Left lung (tissue), 10 donors: ENCODE data around the gene POLE3. TPM values are rescaled to one million over a fixed set of nuclear protein-coding genes. Genes with fewer than 3 reads are reported as not detected.

Experiments
- ATAC-seq: fragments of 200-7000 bp; cut with Tn5 transposase; one replicate; pipeline ENCODE4 v1.9.1; 2020; ENCODE audit warnings: moderate library complexity
- DNase-seq, 4 donors: peaks; one replicate each; pipeline ENCODE4 v3.0.0-alpha.2; 2013 to 2020
- H3K27ac ChIP-seq, 2 donors: fragments of 200-600 bp; sonication (generic) in 1 of 2; one replicate each; pipeline versions ENCODE4 v1.5.0 to v1.8.0; 2020 to 2021
- H3K27me3 ChIP-seq, 2 donors: fragments of 200-600 bp; sonication (generic) in 1 of 2; one replicate each; pipeline versions ENCODE4 v1.5.0 to v1.8.0; 2020 to 2021
- H3K36me3 ChIP-seq, 2 donors: fragments of 200-600 bp; sonication (generic) in 1 of 2; one replicate each; pipeline versions ENCODE4 v1.5.0 to v1.8.0; 2020 to 2021
- H3K4me1 ChIP-seq, 2 donors: fragments of 200-600 bp; one replicate each; pipeline ENCODE4 v1.8.0; 2021
- H3K4me3 ChIP-seq, 2 donors: fragments of 200-600 bp; sonication (generic) in 1 of 2; one replicate each; pipeline versions ENCODE4 v1.5.0 to v1.8.0; 2020 to 2021; ENCODE audit warnings: mild to moderate bottlenecking in 1 of 2
- H3K9me3 ChIP-seq, 2 donors: fragments of 200-600 bp; sonication (generic) in 1 of 2; one replicate each; pipeline versions ENCODE4 v1.5.0 to v1.8.0; 2020 to 2021
- CTCF ChIP-seq, 2 donors: fragments of 200-600 bp; sonication (generic) in 1 of 2; IDR thresholded peaks; one replicate each; pipeline versions ENCODE4 v1.5.0 to v1.8.0; 2021; ENCODE audit warnings: antibody characterized with exemption in 2 of 2
- intact Hi-C, 2 donors: fragments of 100-400 bp; cut with DNase I; formaldehyde crosslinking; loops; one replicate each; pipeline versions ENCODE4 v1.11.2 to v1.14.2; 2022
- polyA plus RNA-seq, 6 donors: library from polyadenylated mRNA; unstranded; fragments of 120-200 nt; gene quantifications; one replicate each; pipeline ENCODE4 v1.2.1, GENCODE V29; 2013; ENCODE audit not compliant: insufficient read length in 6 of 6
- total RNA-seq, 2 donors: library from RNA; stranded (reverse); fragmentation: NEBNext Ultra II Directional; extraction: Animal tissue kit (Norgen Biotek cat#: 25700); gene quantifications; one replicate each; pipeline ENCODE4 v1.2.1, GENCODE V29; 2021
- donor health status: DM: no; HTN: yes; CAD: no.
- donor health status: DM: no; HTN: no; CAD: no.

POLE3 gene
- total and polyA plus RNA-seq, 8 donors: 24.1 to 69.0 (median 64.5) TPM

GRCh38 chr9:113364951-113365350 is 45.5 kb downstream of the POLE3 start:
- DNase-seq (no peak), ATAC-seq (no peak)
- H3K9me3 ChIP-seq: no peaks in the 10 kb centered on the region
- TF ChIP-seq CTCF (IDR thresholded peaks at IDR 0.05): no peak
- no peaks in the 10 kb centered on the region for H3K27me3 ChIP-seq
- H3K36me3 ChIP-seq: no peaks in the 10 kb centered on the region
- H3K27ac ChIP-seq: no peak overlapping the region
- no peak overlapping the region for H3K4me3 ChIP-seq
- intact Hi-C loops: no loop called here
- peaks cover 0 to 7% of the 10 kb centered on the region in 2 donors for H3K4me1 ChIP-seq

- Histone ChIP-seq H3K36me3 (no peaks in the 10 kb centered on the region), H3K4me1 (peaks cover 0 to 7% of the 10 kb centered on the region in 2 donors), H3K9me3 (no peaks in the 10 kb centered on the region), H3K27ac (no peak overlapping the region), H3K27me3 (no peaks in the 10 kb centered on the region), H3K4me3 (no peak overlapping the region)
- no peak for ATAC-seq
- TF ChIP-seq CTCF (IDR thresholded peaks at IDR 0.05): no peak
- no peak for DNase-seq
- intact Hi-C loops: no loop called here
Observed at GRCh38 chr9:113363336-113363735, 47.1 kb downstream of the POLE3 start.

- H3K4me3 ChIP-seq: no peak overlapping the region
- H3K9me3 ChIP-seq: no peaks in the 10 kb centered on the region
- no peak for DNase-seq
- no peak overlapping the region for H3K27ac ChIP-seq
- intact Hi-C loops: no loop called here
- no peaks in the 10 kb centered on the region for H3K36me3 ChIP-seq
- H3K27me3 ChIP-seq: no peaks in the 10 kb centered on the region
- no peak for TF ChIP-seq CTCF (IDR thresholded peaks at IDR 0.05)
- H3K4me1 ChIP-seq: peaks cover 0 to 7% of the 10 kb centered on the region in 2 donors
- ATAC-seq: no peak
Observed at GRCh38 chr9:113361304-113362018, 49.0 kb downstream of the POLE3 start.

GRCh38 chr9:113360242-113360842 is 50.1 kb downstream of the POLE3 start:
- Histone ChIP-seq H3K36me3 (no peaks in the 10 kb centered on the region), H3K27ac (no peak overlapping the region), H3K27me3 (no peaks in the 10 kb centered on the region), H3K4me1 (peaks cover 0 to 5% of the 10 kb centered on the region in 2 donors), H3K4me3 (no peak overlapping the region), H3K9me3 (no peaks in the 10 kb centered on the region)
- no peak for DNase-seq
- intact Hi-C loops: no loop called here
- TF ChIP-seq CTCF (IDR thresholded peaks at IDR 0.05): no peak
- no peak for ATAC-seq

- Histone ChIP-seq H3K9me3 (no peaks in the 10 kb centered on the region), H3K4me1 (no peaks in the 10 kb centered on the region), H3K4me3 (no peak overlapping the region), H3K27me3 (no peaks in the 10 kb centered on the region), H3K36me3 (no peaks in the 10 kb centered on the region), H3K27ac (no peak overlapping the region)
- DNase-seq (no peak), ATAC-seq (no peak)
- intact Hi-C loops: no loop called here
- TF ChIP-seq CTCF (IDR thresholded peaks at IDR 0.05): no peak
Observed at GRCh38 chr9:113359385-113359784, 51.1 kb downstream of the POLE3 start.

Other genes with a start within 250 kb of the POLE3 start
- gene FKBP15, start 189.4 kb downstream of the POLE3 start, total RNA-seq: 10 to 100 TPM; 35.7 to 55.3 TPM
- gene FKBP15, start 189.4 kb downstream of the POLE3 start, polyA plus RNA-seq: 10 to 100 TPM; 30.4 to 36.5 (median 32.0) TPM
- 10 to 100 TPM; 34.7 to 45.0 TPM for gene SLC31A1, start 189.1 kb downstream of the POLE3 start, total RNA-seq
- gene SLC31A1, start 189.1 kb downstream of the POLE3 start, polyA plus RNA-seq: 10 to 100 TPM; 14.8 to 18.2 (median 16.7) TPM
- 10 to 100 TPM; 27.8 to 32.7 TPM for gene CDC26, start 135.1 kb downstream of the POLE3 start, total RNA-seq
- gene CDC26, start 135.1 kb downstream of the POLE3 start, polyA plus RNA-seq: 10 to 100 TPM; 29.6 to 37.2 (median 33.0) TPM
- 10 to 100 TPM; 16.6 to 22.4 TPM for gene PRPF4, start 135.0 kb downstream of the POLE3 start, total RNA-seq
- gene PRPF4, start 135.0 kb downstream of the POLE3 start, polyA plus RNA-seq: 10 to 100 TPM; 29.3 to 34.0 (median 30.4) TPM
- not detected for gene RNF183, start 107.3 kb downstream of the POLE3 start, total RNA-seq
- under 1 TPM; 0.30 to 0.73 (median 0.49) TPM for gene RNF183, start 107.3 kb downstream of the POLE3 start, polyA plus RNA-seq
- 1 to 10 TPM; 3.5 to 4.4 TPM for gene WDR31, start 70.4 kb downstream of the POLE3 start, total RNA-seq
- 1 to 10 TPM; 5.7 to 8.0 (median 6.5) TPM for gene WDR31, start 70.4 kb downstream of the POLE3 start, polyA plus RNA-seq
- 10 to 100 TPM; 11.2 to 17.9 TPM for gene BSPRY, start 61.1 kb downstream of the POLE3 start, total RNA-seq
- gene BSPRY, start 61.1 kb downstream of the POLE3 start, polyA plus RNA-seq: 1 to 10 TPM; 7.5 to 9.3 (median 7.9) TPM
- gene HDHD3, start 33.7 kb downstream of the POLE3 start, total RNA-seq: 10 to 100 TPM; 16.6 to 19.9 TPM
- gene HDHD3, start 33.7 kb downstream of the POLE3 start, polyA plus RNA-seq: 10 to 100 TPM; 12.3 to 15.5 (median 14.7) TPM
- gene ALAD, start 9.4 kb downstream of the POLE3 start, total RNA-seq: 10 to 100 TPM; 36.8 to 48.7 TPM
- 10 to 100 TPM; 39.9 to 50.7 (median 44.7) TPM for gene ALAD, start 9.4 kb downstream of the POLE3 start, polyA plus RNA-seq
- gene C9orf43, start 72 bp upstream of the POLE3 start, total RNA-seq: under 1 TPM; 0.47 to 0.73 TPM
- 1 to 10 TPM in 2 of 6 donors, under 1 TPM in 4; 0.53 to 1.2 (median 0.87) TPM for gene C9orf43, start 72 bp upstream of the POLE3 start, polyA plus RNA-seq
- gene RGS3, start 53.1 kb upstream of the POLE3 start, total RNA-seq: 10 to 100 TPM; 77.8 to 96.9 TPM
- gene RGS3, start 53.1 kb upstream of the POLE3 start, polyA plus RNA-seq: 10 to 100 TPM; 69.6 to 92.4 (median 74.5) TPM